GOT3 (cell line): ENCODE measurements around the gene OLR1.

ENCODE experiments used
- DNase-seq: peaks from one replicate; lab custom pipeline; 2025; ENCODE audit warnings: mixed read lengths; lab: John Stamatoyannopoulos, UW

OLR1 gene

DNA sequence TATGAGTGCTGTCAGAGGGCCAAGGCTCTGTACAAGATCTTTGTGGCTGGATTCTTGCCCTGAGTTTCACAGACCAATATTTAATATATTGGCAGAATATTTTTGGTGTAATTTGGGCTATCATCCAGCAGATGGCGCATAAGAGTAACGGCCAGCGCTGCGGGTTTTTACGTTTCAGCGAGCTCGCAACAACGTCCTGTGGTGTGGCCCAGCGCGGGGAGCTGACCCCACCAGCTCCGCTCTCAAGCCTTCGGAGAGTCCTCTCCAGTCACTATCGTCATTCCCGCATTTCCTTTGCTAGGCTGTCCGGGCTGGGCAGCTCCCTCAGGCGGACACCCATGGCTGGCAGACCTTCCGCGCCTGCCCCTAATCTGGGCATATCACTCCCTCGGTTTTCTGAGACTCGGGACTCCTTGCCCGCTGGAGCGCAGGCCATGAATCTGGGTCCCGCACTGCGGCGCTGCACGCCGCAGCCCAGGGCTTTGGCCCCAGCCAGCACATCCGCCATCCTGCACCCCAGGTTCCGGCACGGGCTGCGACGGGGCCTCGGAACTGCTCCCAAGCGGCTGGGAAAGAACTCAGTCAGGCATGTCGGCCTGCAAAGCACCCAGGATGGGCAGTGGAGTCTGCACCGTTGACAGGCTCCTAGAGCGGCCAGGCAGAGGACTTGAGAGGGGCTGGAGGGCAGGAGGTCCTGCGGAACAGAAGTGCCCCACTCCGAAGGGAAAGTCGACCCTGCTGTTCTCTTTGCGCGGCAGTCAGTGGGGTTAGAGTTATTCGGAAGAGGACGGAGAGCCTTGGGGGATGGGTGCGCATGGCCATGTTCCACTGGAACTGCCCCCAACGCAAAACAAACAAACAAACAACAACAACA, 18.4 kb downstream of the OLR1 start:
- peak; percentile 20 for DNase-seq

DNA sequence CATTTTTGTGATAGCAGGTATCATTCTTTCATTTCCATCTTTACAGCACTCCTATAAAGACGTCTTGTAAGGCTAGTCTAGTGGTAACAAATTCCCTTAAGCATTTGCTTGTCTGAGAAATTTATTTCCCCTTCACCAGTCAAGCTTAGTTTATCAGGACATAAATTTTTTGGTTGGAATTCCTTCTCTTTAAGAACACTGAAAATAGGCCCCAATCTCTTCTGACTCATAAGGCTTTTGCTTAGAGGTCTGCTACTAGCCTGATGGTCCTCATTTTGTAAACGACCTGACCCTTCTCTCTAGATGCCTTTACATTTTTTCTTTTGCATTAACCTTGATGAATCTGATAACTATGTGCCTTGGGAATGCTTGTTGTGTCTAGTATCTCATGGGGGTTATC, 20.3 kb downstream of the OLR1 start:
- no peak for DNase-seq

DNA sequence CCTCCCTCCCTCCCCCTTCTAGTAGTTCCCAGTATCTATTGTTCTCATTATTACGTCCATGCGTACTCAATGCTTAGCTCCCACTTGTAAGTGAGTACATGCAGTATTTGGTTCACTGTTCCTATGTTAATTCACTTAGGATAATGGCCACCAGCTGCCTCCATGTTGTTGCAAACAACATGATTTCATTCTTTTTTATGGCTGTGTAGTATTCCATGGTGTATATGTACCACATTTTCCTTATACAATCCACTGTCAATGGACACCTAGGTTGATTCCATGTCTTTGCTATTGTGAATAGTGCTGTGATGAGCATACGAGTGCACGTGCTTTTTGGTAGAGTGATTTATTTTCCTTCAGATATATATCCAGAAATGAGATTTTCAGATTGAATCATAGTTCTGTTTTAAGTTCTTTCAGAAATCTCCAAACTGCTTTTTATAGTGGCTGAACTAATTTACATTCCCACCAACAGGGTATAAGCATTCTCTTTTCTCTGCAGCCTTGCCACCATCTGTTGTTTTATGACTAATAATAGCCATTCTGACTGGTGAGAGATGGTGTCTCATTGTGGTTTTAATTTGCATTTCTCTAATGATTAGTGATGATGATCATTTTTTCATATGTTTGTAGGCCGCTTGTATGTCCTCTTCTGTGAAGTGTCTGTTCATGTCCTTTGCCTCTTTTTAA, 24.1 kb downstream of the OLR1 start:
- no peak for DNase-seq

DNA sequence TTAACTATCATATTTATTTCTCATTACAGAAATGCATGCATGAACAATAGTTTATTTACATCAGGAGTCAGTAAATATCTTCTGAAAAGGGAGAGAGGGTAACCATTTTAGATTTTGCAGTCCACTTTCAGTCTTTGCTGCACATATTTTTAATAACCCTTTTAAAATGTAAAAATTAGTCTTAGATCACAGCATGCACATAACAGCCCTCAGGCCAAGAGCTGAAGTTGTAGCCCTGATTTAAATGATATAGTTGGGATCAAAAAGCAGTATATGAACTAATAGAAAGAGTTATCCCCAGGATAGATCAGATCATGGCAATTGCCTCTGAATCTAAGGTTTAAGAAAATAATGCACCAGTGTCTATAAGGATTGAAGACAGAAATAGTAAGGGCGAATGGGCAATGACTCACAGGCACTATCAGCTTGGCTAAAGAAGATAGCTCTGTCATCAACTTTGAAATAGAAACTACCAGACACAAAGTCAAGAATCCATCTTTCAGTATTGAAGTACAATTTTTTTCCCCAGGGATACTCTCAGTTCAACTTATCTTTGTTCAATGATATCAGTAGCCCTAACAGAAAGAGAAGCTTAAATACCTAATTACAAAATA, 28.8 kb downstream of the OLR1 start:
- DNase-seq, result no peak

DNA sequence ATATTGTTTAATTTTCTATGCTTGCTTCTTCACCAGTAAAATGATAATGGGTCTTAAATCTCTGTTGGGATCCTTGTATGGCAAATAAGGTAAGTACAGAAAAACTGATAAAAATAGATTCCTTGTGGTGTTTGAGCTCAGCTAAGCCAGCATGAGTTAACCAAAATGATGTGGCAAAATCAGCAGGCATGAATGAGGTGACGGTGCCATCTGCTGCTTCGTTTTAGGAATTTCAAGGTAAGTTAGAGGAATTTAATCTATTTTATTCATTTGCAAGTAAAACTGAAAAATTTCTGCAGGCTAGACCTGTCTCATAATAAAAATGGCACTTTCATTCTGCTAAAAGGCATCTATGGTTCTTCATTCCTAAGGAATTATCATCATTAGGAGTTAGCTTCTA, 31.9 kb downstream of the OLR1 start:
- no peak for DNase-seq

DNA sequence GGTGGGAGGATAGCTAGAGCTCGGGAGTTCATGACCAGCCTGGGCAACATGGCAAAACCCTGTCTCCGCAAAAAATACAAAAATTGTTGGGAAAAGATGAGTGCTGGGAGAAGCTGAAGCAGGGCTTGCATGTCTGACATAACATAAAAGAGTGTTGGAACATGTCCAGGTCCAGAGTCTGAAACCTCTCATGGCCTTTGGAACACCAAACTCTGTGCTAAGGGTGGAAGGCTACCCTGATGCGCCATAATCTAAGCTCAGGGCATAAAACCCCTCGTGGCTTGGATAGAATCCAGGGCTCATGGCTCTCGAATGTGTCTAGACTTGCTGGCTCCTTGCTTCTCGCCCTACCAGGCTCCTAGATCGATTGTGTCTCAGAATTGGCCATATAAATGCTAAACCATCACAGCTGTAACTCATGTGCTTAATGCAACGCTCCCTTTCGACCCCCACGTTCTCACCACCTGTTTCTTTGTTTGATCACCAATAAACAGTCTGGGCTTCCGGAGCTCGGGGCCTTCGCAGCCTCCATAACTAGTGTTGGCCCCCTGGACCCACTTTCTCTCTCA, 35.2 kb downstream of the OLR1 start:
- DNase-seq, result no peak

DNA sequence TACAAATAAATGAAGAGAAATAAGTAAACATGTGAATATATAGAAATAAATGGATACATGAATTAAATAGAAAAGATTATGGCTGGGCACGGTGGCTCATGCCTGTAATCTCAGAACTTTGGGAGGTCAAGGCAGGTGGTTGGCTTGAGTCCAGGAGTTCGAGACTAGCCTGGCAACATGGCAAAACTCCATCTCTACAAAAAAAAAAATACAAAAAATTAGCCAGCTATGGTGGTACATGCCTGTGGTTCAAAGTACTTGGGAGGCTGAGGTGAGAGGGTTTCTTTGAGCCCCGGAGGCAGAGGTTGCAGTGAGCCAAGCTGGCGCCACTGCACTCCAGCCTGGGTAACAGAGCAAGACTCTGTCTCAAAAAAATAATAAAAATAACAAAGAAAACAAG, 36.8 kb downstream of the OLR1 start:
- DNase-seq, result no peak

DNA sequence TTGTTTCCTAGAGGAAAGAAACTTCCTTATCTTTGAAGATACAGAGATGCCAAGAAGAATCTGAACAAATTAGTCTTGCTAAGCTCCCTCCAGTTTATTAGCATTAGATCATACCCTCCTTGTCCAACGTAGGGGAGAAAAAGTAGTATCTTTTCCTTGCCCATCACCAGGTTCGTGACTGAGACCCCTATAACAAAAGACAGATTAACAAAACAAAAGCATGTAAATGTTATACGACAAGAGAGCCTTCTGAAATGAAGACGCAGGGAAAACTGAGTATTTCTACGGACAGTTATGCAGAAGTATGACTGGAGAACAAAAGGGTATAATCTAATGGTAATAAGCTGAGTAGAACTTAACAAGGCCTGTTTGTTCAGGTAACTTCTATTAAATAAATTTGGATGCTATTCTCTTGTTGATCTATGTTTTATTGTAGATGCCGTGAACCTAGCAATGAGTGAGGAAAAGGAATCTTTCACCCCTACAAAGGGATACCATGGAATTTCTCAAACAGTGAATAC, 39.0 kb downstream of the OLR1 start:
- no peak for DNase-seq

DNA sequence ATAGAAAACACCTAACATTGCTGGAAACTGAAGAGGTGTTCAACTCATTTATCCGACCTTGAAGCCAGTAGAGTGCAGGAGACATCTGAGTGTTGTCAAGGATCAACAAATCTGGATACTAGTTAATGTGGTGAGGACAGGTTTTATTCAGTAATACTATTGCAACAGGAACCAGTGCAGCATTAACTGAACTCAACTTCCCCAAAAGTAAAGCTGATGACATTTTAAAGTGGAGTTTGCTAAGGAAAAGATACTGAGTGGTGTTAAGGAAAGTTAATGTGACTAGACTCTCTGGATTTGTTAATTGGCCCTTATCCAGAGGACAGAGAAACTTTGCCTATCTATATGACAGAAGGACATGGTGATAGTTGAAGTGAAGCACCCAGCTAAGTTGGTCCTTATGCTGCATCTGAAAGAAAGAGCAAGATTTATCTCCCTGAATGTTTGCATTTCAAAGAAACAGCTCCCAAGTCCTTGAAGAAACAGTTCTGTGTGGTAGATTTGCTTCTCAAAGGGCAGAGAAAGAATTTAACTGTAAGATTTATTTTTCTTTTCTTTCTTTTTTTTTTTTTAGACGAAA, 40.7 kb downstream of the OLR1 start:
- no peak for DNase-seq

DNA sequence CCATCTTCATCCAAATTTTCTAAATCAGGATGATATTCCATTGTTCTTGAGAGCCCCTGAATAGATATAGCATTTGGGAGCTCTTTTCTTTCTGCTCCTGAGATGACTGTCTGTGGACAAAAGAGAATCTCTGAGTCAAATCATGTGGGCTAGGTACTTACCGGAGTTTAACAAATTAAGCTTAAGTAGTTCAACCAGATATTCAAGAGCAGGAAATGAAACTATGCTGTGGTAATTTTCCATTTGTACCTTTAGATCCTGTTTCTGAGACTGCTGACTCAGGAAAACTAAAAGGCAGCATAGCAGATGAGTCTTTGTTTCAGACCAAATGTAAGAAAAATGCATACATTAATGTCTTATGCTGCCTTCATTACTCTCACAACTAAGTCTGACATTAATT, 41.9 kb downstream of the OLR1 start, which contains the start of gene CLEC7A:
Gene CLEC7A, minus strand, starts transcription at position 158 of the 400 bp plus-strand sequence. Its CDS starts 117 bp downstream, at position 41.
- no peak for DNase-seq

DNA sequence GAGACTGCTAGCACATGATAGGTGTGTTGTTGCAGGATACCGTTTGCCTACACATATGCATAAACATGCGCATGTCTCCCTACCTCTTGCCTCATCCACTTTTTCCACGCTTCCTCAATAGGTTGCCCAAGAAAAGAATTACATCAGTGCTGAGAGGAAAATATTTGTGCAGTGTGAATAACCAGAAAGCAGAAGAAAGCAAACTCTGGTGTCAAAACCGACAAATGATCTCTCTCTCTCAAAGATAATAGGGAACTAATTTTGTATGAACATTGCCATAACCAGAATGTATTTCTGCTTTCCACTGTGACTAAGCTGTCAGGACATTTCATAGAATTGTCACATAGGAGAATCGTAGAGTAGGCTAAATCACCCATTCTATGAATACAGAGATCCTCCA, 43.2 kb downstream of the OLR1 start:
- DNase-seq, result no peak

DNA sequence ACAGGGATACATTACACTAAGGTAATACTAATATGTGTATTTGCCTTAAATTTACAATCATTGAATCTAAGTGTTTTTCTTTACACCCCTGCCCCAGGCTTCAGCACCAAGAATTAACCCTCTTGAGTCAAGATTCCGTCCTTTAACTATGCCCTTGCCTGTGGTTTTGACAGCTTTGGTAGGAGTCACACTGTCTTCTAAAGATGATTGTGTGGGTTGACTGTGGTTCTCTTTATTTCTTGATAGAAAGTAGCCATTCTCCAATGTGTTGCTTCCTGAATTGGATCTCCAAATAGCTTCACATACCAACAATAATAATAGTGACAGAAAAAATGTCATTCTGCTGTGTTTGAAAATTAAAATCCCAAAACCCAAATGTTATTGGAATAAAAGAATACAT, 45.5 kb downstream of the OLR1 start:
- no peak for DNase-seq

DNA sequence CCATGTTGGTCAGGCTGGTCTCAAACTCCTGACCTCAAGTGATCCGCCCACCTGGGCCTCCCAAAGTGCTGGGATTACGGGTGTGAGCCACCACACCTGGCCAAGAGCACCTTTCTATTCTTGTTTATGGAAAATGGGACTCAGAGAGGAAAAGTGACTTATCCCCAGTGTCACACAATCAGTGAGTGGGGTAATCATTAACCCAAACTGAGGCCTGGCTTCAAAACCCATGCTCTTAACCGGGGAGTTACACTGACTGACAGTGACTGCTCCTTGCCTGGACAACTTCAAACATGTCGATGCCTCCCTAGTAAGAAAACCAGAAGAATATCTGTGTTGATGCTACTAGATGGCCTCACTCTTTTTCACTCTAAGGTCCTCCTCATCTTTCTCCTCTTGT, 49.2 kb downstream of the OLR1 start:
- no peak for DNase-seq

DNA sequence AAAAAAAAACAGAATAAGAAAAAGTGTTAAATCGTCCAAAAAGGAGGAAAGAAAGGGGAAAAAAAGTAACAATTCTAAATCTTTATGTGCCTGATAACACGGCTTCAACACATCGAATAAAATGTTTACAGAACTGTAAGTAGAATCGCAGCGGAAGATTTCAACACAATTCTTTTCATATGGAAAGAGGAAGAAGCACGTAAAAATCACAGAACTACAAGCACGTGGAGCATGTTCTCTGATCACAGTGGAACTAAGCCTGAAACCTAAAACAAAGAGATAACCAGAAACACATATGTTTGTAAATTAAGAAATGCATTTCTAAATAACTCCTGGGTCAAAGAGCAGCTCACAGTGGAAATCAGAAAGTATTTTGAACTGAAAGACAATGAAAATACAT, 50.7 kb downstream of the OLR1 start:
- DNase-seq, result no peak

DNA sequence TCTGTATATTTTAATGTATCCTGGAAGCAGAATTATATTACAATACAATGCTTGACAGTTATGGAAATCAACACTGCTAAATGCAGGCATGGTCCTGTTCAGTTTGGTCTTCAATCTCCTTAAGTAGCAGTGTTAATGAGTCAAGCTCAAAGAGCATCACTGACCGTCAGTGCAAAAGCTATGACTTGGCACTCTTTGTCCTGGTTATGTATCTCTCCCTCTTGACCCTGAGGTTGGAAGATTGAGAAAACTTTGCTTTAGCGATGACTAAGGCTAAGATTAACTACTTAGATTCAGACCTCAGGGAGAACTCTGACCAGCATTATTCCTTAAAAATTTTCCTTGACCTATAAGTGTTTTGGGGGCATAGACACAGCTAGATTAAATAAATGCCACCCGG, 52.9 kb downstream of the OLR1 start:
- no peak for DNase-seq

DNA sequence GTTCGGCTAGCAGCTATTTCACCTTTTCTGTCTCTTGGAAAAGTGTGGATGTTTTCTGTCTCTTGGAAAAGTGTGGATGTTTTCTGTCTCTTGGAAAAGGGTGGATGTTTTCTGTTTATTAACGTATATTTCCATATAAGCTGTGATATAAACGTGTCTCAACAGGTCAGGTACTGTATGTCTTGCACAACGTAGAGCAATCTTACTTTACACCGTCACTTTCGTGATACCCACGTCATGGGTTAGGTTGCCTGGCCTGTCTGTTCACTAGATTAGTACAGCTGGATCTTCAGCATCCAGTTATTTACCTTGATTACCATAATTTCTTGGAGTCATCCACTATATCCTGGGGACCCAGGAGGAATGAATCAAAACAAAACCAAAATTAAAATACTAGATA, 56.0 kb downstream of the OLR1 start:
- no peak for DNase-seq

DNA sequence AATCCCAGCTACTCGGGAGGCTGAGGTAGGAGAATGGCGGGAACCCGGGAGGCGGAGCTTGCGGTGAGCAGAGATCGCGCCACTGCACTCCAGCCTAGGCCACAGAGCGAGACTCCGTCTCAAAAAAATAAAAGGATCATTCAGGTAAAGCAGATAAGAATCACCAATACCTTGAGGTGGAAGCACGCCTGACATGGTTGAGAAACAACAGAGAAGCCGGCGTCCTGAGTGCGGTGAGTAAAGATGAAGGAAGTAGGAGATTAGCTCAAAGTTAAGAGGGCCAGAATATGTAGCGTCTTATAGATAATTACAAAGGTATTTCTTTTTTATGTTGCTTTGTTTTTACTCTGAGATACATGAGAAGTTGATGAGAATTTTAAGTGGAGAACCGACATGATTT, 56.6 kb downstream of the OLR1 start:
- no peak for DNase-seq

DNA sequence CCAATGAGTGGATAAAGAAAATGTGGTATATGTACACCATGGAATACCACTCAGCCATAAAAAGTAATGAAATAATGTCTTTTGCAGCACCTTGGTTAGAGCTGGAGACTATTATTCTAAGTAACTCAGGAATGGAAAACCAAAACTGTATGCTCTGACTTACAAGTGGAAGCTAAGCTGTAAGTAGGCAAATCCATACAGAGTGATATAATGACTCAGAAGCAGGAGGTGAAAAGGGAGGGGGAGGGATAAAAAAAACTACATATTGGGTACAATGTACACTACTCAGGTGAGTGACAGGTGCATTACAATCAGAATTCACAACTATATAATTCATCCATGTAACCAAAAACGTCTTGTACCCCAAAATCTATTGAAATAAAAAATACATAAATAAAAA, 58.0 kb downstream of the OLR1 start:
- no peak for DNase-seq

DNA sequence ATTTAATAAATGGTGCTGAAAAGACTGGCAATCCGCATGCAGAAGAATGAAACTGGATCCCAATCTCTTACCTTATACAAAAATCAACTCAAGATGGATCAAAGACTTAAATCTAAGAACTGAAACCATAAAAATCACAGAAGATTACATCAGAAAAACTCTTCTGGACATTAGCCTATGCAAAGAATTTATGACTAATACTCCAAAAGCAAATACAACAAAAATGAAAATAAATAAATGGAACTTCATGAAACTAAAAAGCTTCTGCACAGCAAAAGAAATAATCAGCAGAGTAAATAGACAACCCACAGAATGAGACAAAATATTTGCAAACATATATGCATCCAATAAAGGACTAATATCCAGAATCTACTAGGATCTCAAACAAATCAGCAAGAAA, 58.9 kb downstream of the OLR1 start:
- no peak for DNase-seq

DNA sequence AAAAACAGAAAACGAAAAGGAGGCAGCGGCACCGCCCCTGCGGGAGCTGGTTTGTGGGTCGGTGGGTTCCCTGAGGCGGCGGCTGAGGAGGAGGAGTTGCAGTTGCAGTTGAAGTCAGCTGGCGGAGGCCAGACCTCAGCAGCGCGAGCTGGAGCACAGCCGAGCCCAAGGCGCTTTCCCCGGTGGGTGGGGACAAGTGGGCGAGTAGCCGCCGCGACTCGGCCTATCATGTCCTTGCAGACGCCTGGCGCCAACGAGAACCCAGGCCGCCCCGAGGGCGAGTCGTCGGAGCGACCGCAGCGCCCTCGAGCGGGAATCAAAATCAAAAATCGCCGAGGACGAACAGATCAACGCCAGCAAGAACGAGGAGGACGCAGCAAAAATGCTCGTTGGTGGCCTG, 60.5 kb downstream of the OLR1 start:
- no peak for DNase-seq

DNA sequence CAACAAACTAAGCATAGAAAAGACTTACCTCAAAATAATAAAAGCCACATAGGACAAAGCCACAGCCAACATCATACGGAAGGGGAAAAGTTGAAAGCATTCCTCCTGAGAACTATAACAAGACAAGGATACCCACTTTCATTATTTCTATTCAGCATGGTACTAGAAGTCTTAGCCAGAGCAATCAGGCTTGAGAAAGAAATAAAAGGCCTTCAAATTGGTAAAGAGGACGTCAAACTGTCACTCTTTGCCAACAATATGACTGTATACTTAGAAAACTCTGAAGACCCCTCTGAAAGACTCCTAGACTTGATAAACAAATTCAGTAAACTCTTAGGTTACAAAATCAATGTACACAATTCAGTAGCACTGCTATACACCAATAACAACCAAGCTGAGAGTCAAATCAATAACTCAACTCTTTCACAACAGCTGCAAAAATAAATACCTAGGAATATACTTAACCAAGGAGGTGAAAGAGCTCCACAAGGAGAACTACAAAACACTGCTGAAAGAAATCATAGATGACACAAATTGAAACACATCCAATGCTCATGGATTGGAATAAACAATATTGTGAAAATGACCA, 61.6 kb downstream of the OLR1 start:
- DNase-seq, result no peak
